GM21528 (cell line): ENCODE data around the gene POLR2I.
"Not testable (repeated sequence)": the region's sequence is repeated elsewhere in the genome, so short reads cannot be mapped to it uniquely, and the experiment has no call there.

Experiments
- ATAC-seq: cut with Tn5 transposase; IDR thresholded peaks from one replicate; pipeline ENCODE4 v1.9.1; 2021; ENCODE audit warnings: mild to moderate bottlenecking, moderate library complexity; ENCODE audit not compliant: unreplicated experiment, low FRiP score

The POLR2I gene

DNA sequence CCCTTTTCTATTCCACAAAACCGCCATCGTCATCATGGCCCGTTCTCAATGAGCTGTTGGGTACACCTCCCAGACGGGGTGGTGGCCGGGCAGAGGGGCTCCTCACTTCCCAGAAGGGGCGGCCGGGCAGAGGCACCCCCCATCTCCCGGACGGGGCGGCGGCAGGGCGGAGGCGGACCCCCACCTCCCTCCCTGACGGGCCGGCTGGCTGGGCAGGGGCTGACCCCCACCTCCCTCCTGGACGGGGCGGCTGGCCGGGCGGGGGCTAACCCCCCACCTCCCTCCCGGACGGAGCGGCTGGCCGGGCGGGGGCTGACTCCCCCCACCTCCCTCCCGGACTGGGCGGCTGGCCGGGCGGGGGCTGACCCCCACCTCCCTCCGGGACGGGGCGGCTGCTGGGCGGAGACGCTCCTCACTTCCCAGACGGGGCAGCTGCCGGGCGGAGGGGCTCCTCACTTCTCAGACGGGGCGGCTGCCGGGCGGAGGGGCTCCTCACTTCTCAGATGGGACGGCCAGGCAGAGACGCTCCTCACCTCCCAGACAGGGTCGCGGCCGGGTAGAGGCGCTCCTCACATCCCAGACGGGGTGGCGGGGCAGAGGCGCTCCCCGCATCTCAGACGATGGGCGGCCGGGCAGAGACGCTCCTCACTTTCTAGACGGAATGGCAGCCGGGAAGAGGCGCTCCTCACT lies 45.7 kb downstream of the POLR2I start:
- ATAC-seq = not testable (repeated sequence)

DNA sequence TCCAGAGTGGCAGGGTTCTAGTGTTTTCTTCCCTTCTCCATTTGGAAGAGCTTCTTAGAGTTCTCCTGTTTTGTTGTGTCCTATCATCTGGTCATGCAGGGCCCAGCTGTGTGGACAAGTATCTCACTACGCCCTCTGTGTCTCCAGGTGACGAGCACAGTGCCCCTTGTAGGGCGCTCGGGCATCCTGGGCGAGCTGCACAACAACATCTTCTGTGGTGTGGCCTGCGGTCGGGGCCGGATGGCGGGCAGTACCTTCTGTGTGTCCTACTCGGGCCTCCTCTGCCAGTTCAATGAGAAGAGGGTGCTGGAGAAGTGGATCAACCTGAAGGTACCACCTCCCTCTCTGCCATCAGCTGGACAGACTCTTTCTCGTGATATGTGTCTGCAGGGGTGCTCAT lies 47.0 kb downstream of the POLR2I start:
- no peak for ATAC-seq

DNA sequence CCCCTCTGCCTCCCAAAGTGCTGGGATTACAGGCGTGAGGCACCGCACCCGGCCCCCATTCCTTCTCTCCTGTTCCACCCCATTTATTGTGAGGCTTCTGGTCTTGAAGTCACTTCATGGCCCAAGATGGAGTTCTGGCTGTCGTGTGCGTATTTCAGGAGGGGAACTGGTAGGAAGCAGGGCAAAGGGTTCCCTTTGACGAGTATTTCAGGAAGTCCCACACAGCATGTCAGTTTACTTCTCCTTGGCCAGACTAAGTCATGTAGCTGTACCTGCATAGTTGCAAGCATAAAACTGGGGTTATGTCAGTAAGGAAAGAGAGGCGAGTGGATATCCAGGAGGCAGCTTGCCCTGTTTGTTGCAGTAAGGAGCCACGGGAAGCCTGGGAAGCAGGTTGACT lies 49.8 kb downstream of the POLR2I start:
- no peak for ATAC-seq
